Endothelial cell (in vitro differentiated cells): Measurements from ENCODE around the gene SEPHS1. TPM values are rescaled to one million over a fixed set of nuclear protein-coding genes. Genes with fewer than 3 reads are reported as not detected.

Experiments
- DNase-seq: peaks from one replicate; pipeline ENCODE4 v3.0.0; 2021; ENCODE audit warnings: low spot score
- H3K27ac Mint-ChIP-seq: one replicate; pipeline ENCODE4 v1.8.0; 2021; ENCODE audit warnings: mixed read lengths, inconsistent platforms; ENCODE audit not compliant: unreplicated experiment
- H3K27me3 Mint-ChIP-seq: one replicate; pipeline ENCODE4 v1.8.0; 2021; ENCODE audit warnings: mild to moderate bottlenecking, moderate library complexity, mixed read lengths, inconsistent platforms; ENCODE audit not compliant: unreplicated experiment
- H3K36me3 Mint-ChIP-seq: one replicate; pipeline ENCODE4 v1.8.0; 2021; ENCODE audit warnings: mild to moderate bottlenecking, low read depth, mixed read lengths, inconsistent platforms; ENCODE audit not compliant: unreplicated experiment
- H3K4me1 Mint-ChIP-seq: one replicate; pipeline ENCODE4 v1.8.0; 2021; ENCODE audit warnings: mild to moderate bottlenecking, mixed read lengths, inconsistent platforms; ENCODE audit not compliant: unreplicated experiment
- H3K4me3 Mint-ChIP-seq: one replicate; pipeline ENCODE4 v1.8.0; 2021; ENCODE audit warnings: mild to moderate bottlenecking, mixed read lengths, inconsistent platforms; ENCODE audit not compliant: unreplicated experiment
- H3K9me3 Mint-ChIP-seq: one replicate; pipeline ENCODE4 v1.8.0; 2021; ENCODE audit warnings: mixed read lengths, inconsistent platforms; ENCODE audit not compliant: unreplicated experiment
- total RNA-seq: library from RNA; stranded (reverse); fragmentation: NEBNext Ultra II Directional; extraction: Animal tissue kit (Norgen Biotek cat#: 25700); gene quantifications from one replicate; pipeline ENCODE4 v1.2.1, GENCODE V29; 2021; ENCODE audit not compliant: unreplicated experiment
- TF ChIP-seq, protein P1 (sequence below): fragments of 200-600 bp; sonication (generic); IDR thresholded peaks from one replicate; pipeline ENCODE4 v1.5.0; 2021; ENCODE audit warnings: antibody characterized with exemption; ENCODE audit not compliant: unreplicated experiment

Gene SEPHS1
- total RNA-seq, 1 donor from 2014 or later = 74.9 TPM

DNA sequence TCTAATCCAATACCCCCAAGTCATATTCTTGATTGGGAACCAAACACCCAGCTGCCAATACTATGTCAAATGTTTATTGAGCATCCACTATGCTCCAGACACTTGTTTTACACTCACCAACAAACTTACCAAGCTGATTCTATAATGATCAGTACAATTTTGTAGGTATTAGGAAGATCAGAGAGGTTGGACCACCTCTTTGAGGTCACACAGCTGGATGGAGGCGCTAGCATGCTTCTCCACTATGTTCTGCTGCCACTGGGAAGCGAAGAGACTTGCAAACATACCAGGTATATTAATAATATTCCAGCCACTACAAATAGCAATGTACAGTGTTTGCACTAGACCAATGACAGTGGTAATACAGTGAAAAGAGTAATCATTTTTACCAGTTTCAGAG, 25.6 kb upstream of the SEPHS1 start:
- H3K27ac Mint-ChIP-seq = no peak overlapping the region
- TF ChIP-seq, protein P1, sequence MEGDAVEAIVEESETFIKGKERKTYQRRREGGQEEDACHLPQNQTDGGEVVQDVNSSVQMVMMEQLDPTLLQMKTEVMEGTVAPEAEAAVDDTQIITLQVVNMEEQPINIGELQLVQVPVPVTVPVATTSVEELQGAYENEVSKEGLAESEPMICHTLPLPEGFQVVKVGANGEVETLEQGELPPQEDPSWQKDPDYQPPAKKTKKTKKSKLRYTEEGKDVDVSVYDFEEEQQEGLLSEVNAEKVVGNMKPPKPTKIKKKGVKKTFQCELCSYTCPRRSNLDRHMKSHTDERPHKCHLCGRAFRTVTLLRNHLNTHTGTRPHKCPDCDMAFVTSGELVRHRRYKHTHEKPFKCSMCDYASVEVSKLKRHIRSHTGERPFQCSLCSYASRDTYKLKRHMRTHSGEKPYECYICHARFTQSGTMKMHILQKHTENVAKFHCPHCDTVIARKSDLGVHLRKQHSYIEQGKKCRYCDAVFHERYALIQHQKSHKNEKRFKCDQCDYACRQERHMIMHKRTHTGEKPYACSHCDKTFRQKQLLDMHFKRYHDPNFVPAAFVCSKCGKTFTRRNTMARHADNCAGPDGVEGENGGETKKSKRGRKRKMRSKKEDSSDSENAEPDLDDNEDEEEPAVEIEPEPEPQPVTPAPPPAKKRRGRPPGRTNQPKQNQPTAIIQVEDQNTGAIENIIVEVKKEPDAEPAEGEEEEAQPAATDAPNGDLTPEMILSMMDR = no peak
- H3K9me3 Mint-ChIP-seq = no peaks in the 10 kb centered on the region
- DNase-seq = no peak
- no peak overlapping the region for H3K4me3 Mint-ChIP-seq
- H3K27me3 Mint-ChIP-seq = no peaks in the 10 kb centered on the region
- H3K4me1 Mint-ChIP-seq = no peaks in the 10 kb centered on the region
- H3K36me3 Mint-ChIP-seq = no peaks in the 10 kb centered on the region

DNA sequence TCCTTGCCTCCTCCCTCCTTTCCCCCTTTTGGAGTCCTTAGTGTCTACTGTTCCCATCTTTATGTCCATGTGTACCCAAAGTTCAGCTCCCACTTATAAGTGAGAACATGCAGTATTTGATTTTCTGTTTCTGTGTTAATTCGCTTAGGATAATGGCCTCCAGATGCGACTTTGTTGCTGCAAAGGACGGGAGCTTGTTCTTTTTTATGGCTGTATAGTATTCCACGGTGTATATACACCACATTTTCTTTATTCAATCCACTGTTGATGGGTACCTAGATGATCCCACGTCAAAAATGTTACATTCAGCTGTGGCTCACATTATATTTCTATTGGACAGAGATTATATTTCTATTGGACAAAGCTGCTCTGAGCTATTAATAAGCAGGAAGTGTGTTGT, 24.4 kb upstream of the SEPHS1 start:
- no peaks in the 10 kb centered on the region for H3K27me3 Mint-ChIP-seq
- H3K4me1 Mint-ChIP-seq = no peaks in the 10 kb centered on the region
- no peak overlapping the region for H3K27ac Mint-ChIP-seq
- TF ChIP-seq, protein P1 = no peak
- DNase-seq = no peak
- no peak overlapping the region for H3K4me3 Mint-ChIP-seq
- H3K36me3 Mint-ChIP-seq = no peaks in the 10 kb centered on the region
- H3K9me3 Mint-ChIP-seq = no peaks in the 10 kb centered on the region

DNA sequence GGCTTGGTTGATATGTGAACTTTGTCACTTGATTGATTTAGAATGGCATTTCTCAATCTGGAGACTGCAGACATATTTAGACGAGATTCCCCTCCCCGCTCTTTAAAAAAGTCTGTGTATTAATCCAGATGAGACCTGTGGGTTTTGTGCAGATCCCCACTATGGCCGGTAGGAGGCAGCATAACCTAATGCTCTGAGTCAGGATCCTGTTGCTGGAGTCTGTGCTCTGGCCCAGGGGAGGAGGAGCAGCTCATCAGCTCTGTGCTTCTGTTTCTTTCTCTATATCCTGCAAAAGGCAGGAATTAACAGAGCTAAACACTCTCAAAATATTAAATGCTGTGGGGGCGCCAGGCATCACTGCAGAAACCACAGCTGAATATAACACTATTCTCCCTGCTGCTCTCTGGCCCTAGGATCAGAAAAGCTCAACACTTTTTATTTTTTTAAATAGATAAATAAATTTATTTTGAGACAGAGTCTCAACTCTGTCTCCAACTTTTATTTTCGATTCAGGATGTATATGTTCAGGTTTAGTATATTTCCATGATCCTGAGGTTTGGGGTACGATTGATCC, 23.9 kb upstream of the SEPHS1 start:
- Mint-ChIP-seq H3K27me3 (no peaks in the 10 kb centered on the region), H3K4me1 (no peaks in the 10 kb centered on the region), H3K27ac (no peak overlapping the region), H3K4me3 (no peak overlapping the region), H3K36me3 (no peaks in the 10 kb centered on the region), H3K9me3 (no peaks in the 10 kb centered on the region)
- TF ChIP-seq, protein P1 = peak; percentile 95
- DNase-seq = peak; percentile 82

DNA sequence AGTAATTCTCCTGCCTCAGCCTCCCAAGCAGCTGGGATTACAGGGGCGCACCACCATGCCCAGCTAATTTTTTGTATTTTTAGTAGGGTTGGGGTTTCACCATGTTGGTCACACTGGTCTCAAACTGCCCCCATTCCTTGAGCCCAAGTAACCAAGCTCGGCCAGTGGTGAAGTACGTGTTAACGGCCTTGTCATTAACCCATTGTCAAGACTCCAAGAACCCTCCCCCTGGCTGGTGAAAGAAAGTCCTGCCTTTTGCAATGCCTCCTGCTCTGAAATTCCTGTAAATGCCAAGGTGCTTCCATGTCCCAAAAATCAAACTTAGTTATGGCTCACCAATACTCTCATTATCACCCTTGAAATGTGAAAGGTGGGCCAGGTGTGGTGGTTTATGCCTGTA, 18.8 kb upstream of the SEPHS1 start:
- TF ChIP-seq, protein P1 = no peak
- no peak for DNase-seq
- Mint-ChIP-seq H3K27ac (no peak overlapping the region), H3K27me3 (no peaks in the 10 kb centered on the region), H3K4me3 (no peak overlapping the region), H3K9me3 (no peaks in the 10 kb centered on the region), H3K4me1 (no peaks in the 10 kb centered on the region), H3K36me3 (no peaks in the 10 kb centered on the region)

DNA sequence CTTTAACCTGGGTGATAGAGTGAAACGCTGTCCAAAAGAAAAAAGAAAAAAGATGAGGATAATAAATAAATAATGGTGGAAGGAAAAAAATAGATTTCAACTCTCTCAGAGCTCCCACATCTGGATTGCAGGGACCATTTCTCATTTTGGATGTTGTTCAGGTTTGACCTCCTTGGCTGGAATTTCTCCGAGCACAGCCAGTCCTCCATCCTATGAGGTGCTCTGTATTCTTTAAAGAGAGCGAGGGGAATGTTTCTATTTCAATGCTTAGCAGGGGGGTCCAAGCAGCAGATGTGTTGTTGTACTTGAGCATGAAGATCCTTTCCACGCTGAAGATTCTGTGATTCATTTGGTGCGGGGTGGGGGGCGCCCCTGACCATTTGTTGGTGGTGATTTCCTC, 17.7 kb upstream of the SEPHS1 start:
- H3K27me3 Mint-ChIP-seq = no peaks in the 10 kb centered on the region
- no peaks in the 10 kb centered on the region for H3K36me3 Mint-ChIP-seq
- H3K27ac Mint-ChIP-seq = no peak overlapping the region
- no peak for DNase-seq
- H3K4me1 Mint-ChIP-seq = no peaks in the 10 kb centered on the region
- H3K4me3 Mint-ChIP-seq = no peak overlapping the region
- no peaks in the 10 kb centered on the region for H3K9me3 Mint-ChIP-seq
- TF ChIP-seq, protein P1 = no peak
